Trophoblast cell (in vitro differentiated cells and primary cell): Measurements from ENCODE around the gene KREMEN2.
A peak's percentile ranks its signal among the peaks of the same experiment; 100 is the strongest.

Experiments
- DNase-seq, 2 donors: peaks; one replicate each; pipeline ENCODE4 v3.0.0-alpha.2; 2016
- H2AFZ ChIP-seq: 2 replicates; pipeline ENCODE4 v1.6.1; 2013; ENCODE audit warnings: low read length, moderate library complexity, mild to moderate bottlenecking; ENCODE audit not compliant: insufficient read depth, poor library complexity
- H2AK5ac ChIP-seq: 2 replicates; pipeline ENCODE4 v1.6.1; 2013; ENCODE audit warnings: mild to moderate bottlenecking, low read length
- H2BK120ac ChIP-seq: 2 replicates; pipeline ENCODE4 v1.6.1; 2013; ENCODE audit warnings: low read length, mild to moderate bottlenecking, moderate library complexity; ENCODE audit not compliant: insufficient read depth, poor library complexity
- H2BK12ac ChIP-seq: 2 replicates; pipeline ENCODE4 v1.6.1; 2013; ENCODE audit warnings: mild to moderate bottlenecking, low read length, moderate library complexity
- H2BK5ac ChIP-seq: 2 replicates; pipeline ENCODE4 v1.6.1; 2013; ENCODE audit warnings: low read length, low read depth, moderate library complexity, mild to moderate bottlenecking; ENCODE audit not compliant: poor library complexity
- H3K14ac ChIP-seq: 2 replicates; pipeline ENCODE4 v1.6.1; 2013; ENCODE audit warnings: mild to moderate bottlenecking, low read length
- H3K18ac ChIP-seq: 2 replicates; pipeline ENCODE4 v1.6.1; 2013; ENCODE audit warnings: mild to moderate bottlenecking, low read length
- H3K23ac ChIP-seq: 2 replicates; pipeline ENCODE4 v1.6.1; 2013; ENCODE audit warnings: low read length
- H3K27ac ChIP-seq: 2 replicates; pipeline ENCODE4 v1.5.1; 2013; ENCODE audit warnings: low read depth, mild to moderate bottlenecking, inconsistent platforms, low read length, moderate library complexity
- H3K27me3 ChIP-seq: 2 replicates; pipeline ENCODE4 v1.6.1; 2013; ENCODE audit warnings: inconsistent platforms, mild to moderate bottlenecking, low read length, moderate library complexity; ENCODE audit not compliant: insufficient read depth
- H3K36me3 ChIP-seq, 2 experiments: 1 replicate in 1 of 2; 2 replicates in 1 of 2; pipeline ENCODE4 v1.6.1; 2013; ENCODE audit warnings: low read length in 2 of 2, mild to moderate bottlenecking in 2 of 2, moderate library complexity in 1 of 2; ENCODE audit not compliant: insufficient read depth in 2 of 2, control insufficient read depth in 1 of 2
- H3K4ac ChIP-seq: 2 replicates; pipeline ENCODE4 v1.6.1; 2013; ENCODE audit warnings: low read depth, mild to moderate bottlenecking, low read length, moderate library complexity
- H3K4me1 ChIP-seq, 2 experiments: 1 replicate in 1 of 2; 2 replicates in 1 of 2; pipeline ENCODE4 v1.6.1; 2013; ENCODE audit warnings: low read length in 2 of 2, mild to moderate bottlenecking in 2 of 2, moderate library complexity in 1 of 2; ENCODE audit not compliant: insufficient read depth in 2 of 2, control insufficient read depth in 1 of 2
- H3K4me2 ChIP-seq: 2 replicates; pipeline ENCODE4 v1.6.1; 2013; ENCODE audit warnings: inconsistent platforms, mild to moderate bottlenecking, low read length, moderate library complexity
- H3K4me3 ChIP-seq: 2 replicates; pipeline ENCODE4 v1.5.1; 2013; ENCODE audit warnings: mild to moderate bottlenecking, low read depth, low read length, inconsistent platforms
- H3K79me1 ChIP-seq: one replicate; pipeline ENCODE4 v1.6.1; 2013; ENCODE audit warnings: low read length
- H3K79me2 ChIP-seq: 2 replicates; pipeline ENCODE4 v1.6.1; 2013; ENCODE audit warnings: low read length, mild to moderate bottlenecking; ENCODE audit not compliant: control insufficient read depth, insufficient read depth, poor library complexity
- H3K9ac ChIP-seq: 2 replicates; pipeline ENCODE4 v1.6.1; 2013; ENCODE audit warnings: mild to moderate bottlenecking, low read length
- H3K9me3 ChIP-seq: 2 replicates; pipeline ENCODE4 v1.6.1; 2013; ENCODE audit warnings: low read depth, mild to moderate bottlenecking, control low read depth, inconsistent platforms, low read length; ENCODE audit not compliant: insufficient read depth
- H4K12ac ChIP-seq: 2 replicates; pipeline ENCODE4 v1.6.1; 2013; ENCODE audit warnings: low read depth, mild to moderate bottlenecking, low read length, moderate library complexity
- H4K8ac ChIP-seq: 2 replicates; pipeline ENCODE4 v1.6.1; 2013; ENCODE audit warnings: low read depth, mild to moderate bottlenecking, low read length, moderate library complexity
- H4K91ac ChIP-seq: one replicate; pipeline ENCODE4 v1.6.1; 2013; ENCODE audit warnings: low read depth, mild to moderate bottlenecking, low read length, moderate library complexity
- WGBS: extraction: QIAGEN DNeasy Blood & Tissue Kit; methylation state at CpG from one replicate; pipeline ENCODE4 v1.1.7; 2013; ENCODE audit warnings: missing lambda C conversion rate; ENCODE audit not compliant: insufficient read length, insufficient coverage; ENCODE audit errors: extremely low coverage; 5-methylcytosine and 5-hydroxymethylcytosine counted together

The KREMEN2 gene

GRCh38 chr16:2967211-2967631, 3.1 kb downstream of the KREMEN2 start:
- Histone ChIP-seq H3K4me3 (no peak overlapping the region), H3K9ac (no peak overlapping the region), H3K14ac (no peak overlapping the region), H2BK5ac (no peak overlapping the region), H3K36me3 (peaks cover 7 to 9% of the 10 kb centered on the region in 2 experiments), H3K27ac (no peak overlapping the region), H4K8ac (no peak overlapping the region), H3K4me2 (no peak overlapping the region), H4K91ac (no peak overlapping the region), H2BK12ac (no peak overlapping the region), H2AK5ac (no peak overlapping the region), H2BK120ac (no peak overlapping the region), H3K18ac (no peak overlapping the region), H3K79me1 (peaks cover 7% of the 10 kb centered on the region), H4K12ac (no peak overlapping the region), H3K4me1 (peaks cover 20 to 37% of the 10 kb centered on the region in 2 experiments), H2AFZ (no peak overlapping the region), H3K4ac (no peak overlapping the region), H3K23ac (no peak overlapping the region), H3K27me3 (peaks cover 3% of the 10 kb centered on the region), H3K79me2 (peaks cover 2% of the 10 kb centered on the region), H3K9me3 (no peaks in the 10 kb centered on the region)
- DNase-seq: no peak
- no CpG with 5 or more reads among the region's 51 CpGs for WGBS

GRCh38 chr16:2967721-2968161, 3.7 kb downstream of the KREMEN2 start:
- no peak overlapping the region for H2BK12ac ChIP-seq
- peaks cover 2% of the 10 kb centered on the region for H3K79me2 ChIP-seq
- no peak overlapping the region for H3K27ac ChIP-seq
- no peaks in the 10 kb centered on the region for H3K9me3 ChIP-seq
- H2BK5ac ChIP-seq: no peak overlapping the region
- H3K36me3 ChIP-seq: peaks cover 13 to 14% of the 10 kb centered on the region in 2 experiments
- no peak overlapping the region for H2AFZ ChIP-seq
- no peak overlapping the region for H4K12ac ChIP-seq
- H3K14ac ChIP-seq: no peak overlapping the region
- no peak for DNase-seq
- no peak overlapping the region for H3K4me3 ChIP-seq
- H3K79me1 ChIP-seq: peaks cover 7% of the 10 kb centered on the region
- H3K9ac ChIP-seq: no peak overlapping the region
- H3K27me3 ChIP-seq: peaks cover 3% of the 10 kb centered on the region
- no peak overlapping the region for H2AK5ac ChIP-seq
- H3K4me1 ChIP-seq: peaks cover 20 to 37% of the 10 kb centered on the region in 2 experiments
- H3K23ac ChIP-seq: no peak overlapping the region
- no peak overlapping the region for H3K4me2 ChIP-seq
- H2BK120ac ChIP-seq: no peak overlapping the region
- no peak overlapping the region for H3K4ac ChIP-seq
- no peak overlapping the region for H3K18ac ChIP-seq
- WGBS: no CpG with 5 or more reads among the region's 33 CpGs
- H4K91ac ChIP-seq: no peak overlapping the region
- no peak overlapping the region for H4K8ac ChIP-seq

DNA sequence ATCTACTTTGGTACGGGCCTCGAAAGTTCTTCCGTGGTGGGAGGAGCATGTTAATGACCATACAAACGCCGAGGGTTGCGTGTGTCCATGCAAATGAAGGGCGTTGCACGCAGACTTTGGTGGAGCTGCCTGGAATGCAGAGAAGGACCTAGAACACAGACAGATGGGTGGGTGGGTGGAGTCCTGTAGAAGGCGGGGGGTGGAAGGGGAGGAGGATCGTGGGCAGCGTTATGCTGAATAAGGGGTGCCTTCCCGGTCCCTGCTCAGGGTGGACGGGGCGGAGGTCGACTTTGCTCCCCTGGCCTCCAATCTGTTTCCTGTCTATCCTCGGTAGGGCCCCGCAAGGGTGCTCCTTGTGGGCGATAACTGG, 4.3 kb downstream of the KREMEN2 start:
- Histone ChIP-seq H3K9ac (no peak overlapping the region), H3K27ac (no peak overlapping the region), H2AK5ac (no peak overlapping the region), H3K14ac (no peak overlapping the region), H3K18ac (no peak overlapping the region), H3K79me1 (peaks cover 7% of the 10 kb centered on the region), H2AFZ (no peak overlapping the region), H3K4me3 (no peak overlapping the region), H3K9me3 (no peaks in the 10 kb centered on the region), H3K4me1 (peaks cover 20 to 34% of the 10 kb centered on the region in 2 experiments), H4K8ac (no peak overlapping the region), H3K27me3 (peaks cover 3% of the 10 kb centered on the region), H3K4ac (no peak overlapping the region), H4K91ac (no peak overlapping the region), H4K12ac (no peak overlapping the region), H3K36me3 (peaks cover 16 to 18% of the 10 kb centered on the region in 2 experiments), H3K79me2 (peaks cover 2% of the 10 kb centered on the region), H3K23ac (no peak overlapping the region), H2BK120ac (no peak overlapping the region), H2BK5ac (no peak overlapping the region), H2BK12ac (no peak overlapping the region), H3K4me2 (peak overlapping the region; percentile 96)
- no CpG with 5 or more reads among the region's 18 CpGs for WGBS
- DNase-seq: no peak

- DNase-seq: peak; percentile 91 to 96
- Histone ChIP-seq H3K4me2 (peak within 1 kb of the TSS; percentile 96), H3K23ac (no peak within 1 kb of the TSS), H3K36me3 (peaks cover 21 to 23% of the 10 kb centered on the region in 2 experiments), H3K4me1 (peaks cover 20 to 29% of the 10 kb centered on the region in 2 experiments), H3K9me3 (no peaks in the 10 kb centered on the region), H2AFZ (peak within 1 kb of the TSS; percentile 78), H2BK5ac (peak within 1 kb of the TSS; percentile 13), H2BK120ac (peak within 1 kb of the TSS; percentile 29), H3K79me1 (peaks cover 7% of the 10 kb centered on the region), H3K9ac (peak within 1 kb of the TSS; percentile 80), H3K79me2 (peaks cover 2% of the 10 kb centered on the region), H2BK12ac (no peak within 1 kb of the TSS), H3K14ac (peak within 1 kb of the TSS; percentile 70), H3K4me3 (peak within 1 kb of the TSS; percentile 88), H3K27me3 (peaks cover 3% of the 10 kb centered on the region), H4K91ac (peak within 1 kb of the TSS; percentile 66), H2AK5ac (peak within 1 kb of the TSS; percentile 61), H3K18ac (peak within 1 kb of the TSS; percentile 80), H3K4ac (peak within 1 kb of the TSS; percentile 37), H3K27ac (no peak within 1 kb of the TSS), H4K12ac (peak within 1 kb of the TSS; percentile 16), H4K8ac (peak within 1 kb of the TSS; percentile 46)
- WGBS: no CpG with 5 or more reads among the region's 98 CpGs
Observed at GRCh38 chr16:2968738-2969544, 4.9 kb downstream of the KREMEN2 start, which contains the start of gene PAQR4. Gene PAQR4 (plus strand): TSS chr16:2969348. CDS start chr16:2969675, 327 bp downstream.
